Fibroblast of the aortic adventitia (primary cell): ENCODE data around the gene PACS2. TPM values are rescaled to one million over a fixed set of nuclear protein-coding genes. Genes with fewer than 3 reads are reported as not detected.

Experiments
- DNase-seq: peaks from one replicate; pipeline ENCODE4 v3.0.0-alpha.2; 2010; ENCODE audit warnings: low read depth
- H3K4me3 ChIP-seq: 2 replicates; pipeline ENCODE4 v1.5.1; 2011; ENCODE audit warnings: low read depth, mild to moderate bottlenecking, control low read depth, low read length, moderate library complexity
- CTCF ChIP-seq: IDR thresholded peaks from 2 replicates; pipeline ENCODE4 v1.5.1; 2011; ENCODE audit warnings: mild to moderate bottlenecking, low read length, control low read depth, inconsistent platforms; ENCODE audit not compliant: insufficient read depth
- total RNA-seq: library from RNA; depleted of rRNA; stranded (reverse); fragments of >200 nt; gene quantifications from 2 replicates; pipeline ENCODE4 v1.2.3, GENCODE V29; 2012; ENCODE audit warnings: low replicate concordance

Gene PACS2
- total RNA-seq, 1 donor = 48.6 TPM

GRCh38 chr14:105445901-105446845, 131.6 kb downstream of the PACS2 start:
- H3K4me3 ChIP-seq = no peak overlapping the region
- TF ChIP-seq CTCF = no peak
- DNase-seq = no peak

- H3K4me3 ChIP-seq = no peak overlapping the region
- TF ChIP-seq CTCF = no peak
- DNase-seq = no peak
Measured at GRCh38 chr14:105446971-105447370, 132.4 kb downstream of the PACS2 start.

Other genes with a start within 250 kb of the PACS2 start
- 0.09 and 0.16 TPM in 2 replicates for gene GPR132, start 249.3 kb upstream of the PACS2 start, total RNA-seq
- 0.63 and 3.1 TPM in 2 replicates for gene JAG2, start 146.0 kb upstream of the PACS2 start, total RNA-seq
- gene NUDT14, start 133.4 kb upstream of the PACS2 start, total RNA-seq = 11.7 and 25.3 TPM in 2 replicates
- gene BTBD6, start 66.2 kb upstream of the PACS2 start, total RNA-seq = 51.0 and 123 TPM in 2 replicates
- 28.8 and 49.4 TPM in 2 replicates for gene BRF1, start 13.7 kb upstream of the PACS2 start, total RNA-seq
- 0.27 and 1.5 TPM in 2 replicates for gene TEX22, start 83.8 kb downstream of the PACS2 start, total RNA-seq
- 43.0 and 44.4 TPM in 2 replicates for gene MTA1, start 105.1 kb downstream of the PACS2 start, total RNA-seq
- gene CRIP2, start 160.1 kb downstream of the PACS2 start, total RNA-seq = 32.9 and 54.3 TPM in 2 replicates
- 9.4 and 28.4 TPM in 2 replicates for gene CRIP1, start 172.1 kb downstream of the PACS2 start, total RNA-seq
- 8.7 and 12.6 TPM in 2 replicates for gene TEDC1, start 176.5 kb downstream of the PACS2 start, total RNA-seq
- gene TMEM121, start 211.8 kb downstream of the PACS2 start, total RNA-seq = 4.0 and 6.7 TPM in 2 replicates